RCC 7860 (cell line): ENCODE measurements around the gene CENPVL3.
"Not testable (repeated sequence)": the region's sequence is repeated elsewhere in the genome, so short reads cannot be mapped to it uniquely, and the experiment has no call there.

Experiments
- DNase-seq: peaks from one replicate; pipeline ENCODE4 v3.0.0-alpha.2; 2015; ENCODE audit warnings: low spot score
- FAIRE-seq: peaks from 2 replicates; lab custom pipeline; 2012; peaks lifted over from hg19 to GRCh38; lab: Jason Lieb, UNC

The CENPVL3 gene

GRCh38 chrX:51618241-51619155, at the start of gene CENPVL3:
Gene CENPVL3, minus strand, starts transcription at chrX:51618912. Its CDS starts 39 bp downstream, at chrX:51618873.
- not testable (repeated sequence) for FAIRE-seq, DNase-seq

DNA sequence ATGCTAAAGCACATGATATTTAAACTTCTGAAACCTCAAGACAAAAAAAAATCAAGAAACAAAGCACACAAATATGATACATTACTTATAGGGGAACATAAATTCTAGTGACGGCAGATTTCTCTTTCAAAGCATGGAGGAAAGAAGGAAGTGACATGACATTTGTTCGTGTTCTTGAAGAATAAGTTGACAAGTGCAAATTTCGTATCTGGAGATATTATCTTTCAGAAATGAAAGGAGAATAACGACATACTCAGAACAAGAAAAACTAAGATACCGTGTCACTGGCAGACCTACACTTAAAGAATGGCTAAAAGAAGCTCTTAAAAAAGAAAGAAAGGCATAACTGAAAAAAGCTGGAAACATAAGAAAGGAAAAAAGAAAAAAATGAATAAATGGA, 47.3 kb upstream of the CENPVL3 start:
- DNase-seq (no peak), FAIRE-seq (no peak)

DNA sequence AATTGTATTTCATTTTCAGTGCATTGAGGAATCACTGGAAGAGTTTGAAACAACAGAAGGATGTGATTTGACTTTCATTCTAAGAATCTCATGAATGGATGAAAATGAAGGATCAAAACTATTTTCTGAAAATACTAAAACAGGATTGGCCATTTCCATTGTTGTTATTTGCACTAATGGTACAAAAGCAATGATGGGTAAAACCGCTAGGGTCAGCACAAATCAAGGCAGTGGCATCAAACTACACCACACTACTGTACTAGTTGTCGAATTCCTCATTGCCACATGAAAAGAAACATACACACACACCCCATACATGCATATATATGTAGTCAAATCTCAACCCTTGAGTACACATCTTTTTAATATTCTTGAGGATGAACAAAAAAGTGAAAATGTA, 24.7 kb upstream of the CENPVL3 start:
- DNase-seq (no peak), FAIRE-seq (no peak)

DNA sequence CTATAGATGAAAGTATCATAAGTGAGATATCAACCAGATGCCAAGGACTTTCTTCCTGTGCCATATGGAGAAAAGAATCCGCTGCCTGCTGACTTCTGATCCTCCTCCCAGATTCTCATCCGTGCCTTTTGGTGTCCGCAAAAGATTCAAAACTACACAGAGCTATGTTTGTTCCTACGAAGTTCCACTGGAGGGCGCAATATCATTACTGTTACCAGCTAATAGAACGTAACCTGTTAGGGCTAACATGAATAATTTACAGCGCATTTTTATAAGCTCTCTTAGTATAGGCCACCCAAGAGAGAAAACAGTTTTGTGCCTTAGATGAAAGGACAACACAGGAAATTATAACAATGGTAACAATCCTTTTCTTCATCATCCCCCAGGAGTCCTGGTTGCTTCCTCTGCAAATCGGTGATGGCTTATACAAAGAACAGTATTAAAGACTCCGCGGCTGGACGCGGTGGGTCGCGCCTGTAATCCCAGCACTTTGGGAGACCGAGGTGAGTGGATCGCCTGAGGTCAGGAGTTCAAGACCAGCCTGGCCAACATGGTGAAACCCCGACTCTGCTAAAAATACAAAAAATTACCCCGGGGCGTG, 22.8 kb upstream of the CENPVL3 start:
- FAIRE-seq = no peak
- no peak for DNase-seq

DNA sequence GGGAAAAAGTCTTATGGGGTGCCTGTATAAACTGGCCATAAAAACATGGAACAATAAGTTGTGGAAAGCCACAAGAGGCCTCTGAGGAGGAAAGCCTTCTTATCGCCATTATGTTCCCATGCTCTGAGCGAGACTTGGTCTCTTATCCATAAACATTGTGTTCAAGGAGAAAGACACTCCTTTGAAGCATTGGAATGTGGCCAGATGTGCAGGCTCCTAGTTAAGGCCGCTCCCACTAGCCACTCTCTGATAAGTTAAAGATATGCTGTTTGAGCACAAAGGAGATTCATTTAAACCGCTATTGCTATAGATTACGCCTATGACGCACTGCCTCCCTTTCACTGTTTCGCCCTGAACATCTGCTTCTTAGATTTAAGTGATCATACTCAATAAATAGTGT, 17.8 kb upstream of the CENPVL3 start:
- not testable (repeated sequence) for DNase-seq, FAIRE-seq

DNA sequence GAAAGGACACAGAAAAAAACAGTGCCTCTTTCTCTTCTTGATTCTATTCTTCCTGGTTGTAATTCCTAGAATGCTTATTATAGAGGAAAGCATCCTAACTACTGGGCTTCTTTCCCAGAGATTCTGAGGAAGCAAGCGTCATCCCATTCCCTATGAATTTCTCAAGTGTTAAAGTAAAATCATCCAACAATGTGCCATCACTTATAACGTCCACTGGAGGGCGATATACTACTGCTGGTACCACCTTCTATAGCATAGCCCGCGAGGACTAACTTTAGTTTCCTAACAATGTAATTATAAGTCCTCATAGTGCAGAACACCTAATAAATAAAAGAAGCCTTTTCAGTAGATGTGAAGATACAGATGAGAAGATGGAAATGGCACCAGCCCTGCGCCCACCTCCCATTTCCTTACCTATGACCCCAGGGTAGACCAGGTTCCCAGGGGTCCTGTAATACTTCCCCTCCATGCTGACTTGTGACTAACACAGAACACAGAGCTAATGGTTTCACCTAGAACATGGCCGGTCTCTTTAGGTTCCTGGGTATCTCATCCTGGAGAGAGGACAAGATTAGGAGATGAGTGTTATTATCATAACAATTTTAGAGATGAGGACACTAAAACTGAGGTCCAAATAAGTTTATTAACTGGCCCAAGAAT, 4.2 kb downstream of the CENPVL3 start:
- FAIRE-seq (peak; percentile 8), DNase-seq (peak; percentile 13)

GRCh38 chrX:51608766-51609165, 9.9 kb downstream of the CENPVL3 start:
- FAIRE-seq (no peak), DNase-seq (no peak)

GRCh38 chrX:51608126-51608525, 10.6 kb downstream of the CENPVL3 start:
- no peak for FAIRE-seq

GRCh38 chrX:51606446-51606845, 12.3 kb downstream of the CENPVL3 start:
- peak; percentile 10 for DNase-seq
- no peak for FAIRE-seq

More at GRCh38 chrX:51608126-51608525, 10.6 kb downstream of the CENPVL3 start:
- no peak for DNase-seq

- no peak for DNase-seq
- FAIRE-seq = no peak
Observed at GRCh38 chrX:51598899-51599298, 19.8 kb downstream of the CENPVL3 start.

- DNase-seq = no peak
- FAIRE-seq = no peak
Observed at GRCh38 chrX:51571874-51572273, 46.8 kb downstream of the CENPVL3 start.

DNA sequence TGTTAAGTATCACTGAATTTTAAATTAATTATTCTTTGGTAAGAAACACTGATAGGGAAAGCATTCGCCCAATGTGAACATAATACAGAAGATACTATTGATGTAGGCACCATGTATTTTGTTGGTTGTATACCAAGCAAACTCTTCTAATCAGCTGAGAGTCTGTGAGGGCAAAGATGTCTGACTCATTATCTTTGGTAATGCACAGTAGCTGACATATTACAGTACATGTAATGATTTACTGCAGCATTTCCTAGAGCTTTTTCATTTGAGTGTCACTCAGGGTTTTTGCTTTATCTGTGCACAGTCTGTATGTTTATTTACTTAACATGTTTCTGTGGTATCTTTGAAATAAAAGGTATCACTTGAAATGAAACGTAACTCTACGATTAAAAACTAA, 49.2 kb downstream of the CENPVL3 start:
- DNase-seq (no peak), FAIRE-seq (no peak)

DNA sequence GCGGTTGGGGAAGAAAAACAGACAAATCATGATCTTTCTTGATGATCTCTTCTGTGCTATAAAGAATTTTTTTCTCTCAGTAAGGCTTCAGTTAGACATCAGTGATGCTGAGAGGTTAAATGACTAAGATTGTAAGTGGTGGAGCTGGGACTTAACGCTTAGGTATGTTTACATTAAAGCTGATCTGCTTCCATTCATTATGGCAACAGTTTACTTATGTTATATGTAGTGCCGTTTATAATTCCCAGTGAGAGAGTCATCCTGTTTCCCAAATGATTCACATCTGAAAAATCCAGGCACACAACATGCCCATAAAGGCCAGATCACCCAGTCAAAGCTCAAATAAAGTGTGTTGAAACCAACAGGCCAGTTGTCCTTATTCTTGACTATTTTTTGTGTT, 50.1 kb downstream of the CENPVL3 start:
- DNase-seq (peak; percentile 21), FAIRE-seq (no peak)
